Endothelial cell of umbilical vein (primary cell): ENCODE measurements around the gene INTS12.

ENCODE experiments used
- CTCF ChIP-seq, 2 donors: IDR thresholded peaks; 1 replicate in 1 of 2; 2 replicates in 1 of 2; pipeline ENCODE4 v1.5.1; 2011; ENCODE audit warnings: low read length in 2 of 2, mild to moderate bottlenecking in 2 of 2, moderate library complexity in 2 of 2, control low read depth in 1 of 2, inconsistent platforms in 1 of 2, low read depth in 1 of 2; ENCODE audit not compliant: insufficient read depth in 1 of 2; ENCODE audit errors: extremely low read depth in 1 of 2
- EZH2 ChIP-seq: IDR thresholded peaks from 2 replicates; pipeline ENCODE4 v1.6.1; 2012; ENCODE audit warnings: borderline replicate concordance, low read depth, mild to moderate bottlenecking, moderate library complexity, low read length, inconsistent platforms; ENCODE audit not compliant: severe bottlenecking
- FOS ChIP-seq: IDR thresholded peaks from 2 replicates; pipeline ENCODE4 v1.6.1; 2011; ENCODE audit warnings: mild to moderate bottlenecking, low read length, moderate library complexity, borderline replicate concordance; ENCODE audit not compliant: insufficient read depth
- MYC ChIP-seq: IDR thresholded peaks from one replicate; pipeline ENCODE4 v1.6.1; 2011; ENCODE audit warnings: mild to moderate bottlenecking, low read depth, low read length
- POLR2A ChIP-seq: IDR thresholded peaks from 2 replicates; pipeline ENCODE4 v1.6.1; 2012; ENCODE audit warnings: low read depth, mild to moderate bottlenecking, control low read depth, low read length

- TF ChIP-seq CTCF (IDR thresholded peaks at IDR 0.05; ENCODE audit: extremely low read depth in 1 of 2, insufficient read depth in 1 of 2, low read depth in 1 of 2, low read length in 2 of 2) (no peak), FOS (no peak), EZH2 (no peak), POLR2A (no peak), MYC (no peak)
These were observed 51.2 kb downstream of the INTS12 start for GRCh38 chr4:105657117-105657765.
